HG03066 (cell line): ENCODE results near the gene MYL4.
"Not testable (repeated sequence)": the region's sequence is repeated elsewhere in the genome, so short reads cannot be mapped to it uniquely, and the experiment has no call there.

Experiments
- ATAC-seq: cut with Tn5 transposase; IDR thresholded peaks from one replicate; pipeline ENCODE4 v1.9.1; 2021; ENCODE audit warnings: low read depth; ENCODE audit not compliant: unreplicated experiment

The MYL4 gene

DNA sequence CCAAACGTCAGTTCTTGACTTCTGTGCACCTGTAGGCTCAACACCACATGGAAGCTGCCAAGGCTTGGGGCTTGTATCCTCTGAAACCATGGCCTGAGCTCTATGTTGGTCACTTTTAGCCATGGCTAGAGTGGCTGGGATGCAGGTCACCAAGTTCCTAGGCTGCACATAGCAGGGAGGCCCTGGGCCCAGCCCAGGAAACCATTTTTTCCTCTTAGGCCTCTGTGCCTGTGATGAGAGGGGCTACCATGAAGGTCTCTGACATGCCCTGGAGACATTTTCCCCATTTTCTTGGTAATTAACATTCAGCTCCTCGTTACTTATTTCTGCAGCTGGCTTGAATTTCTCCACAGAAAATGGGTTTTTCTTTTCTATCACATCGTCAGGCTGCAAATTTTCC lies 59.8 kb downstream of the MYL4 start:
- not testable (repeated sequence) for ATAC-seq

DNA sequence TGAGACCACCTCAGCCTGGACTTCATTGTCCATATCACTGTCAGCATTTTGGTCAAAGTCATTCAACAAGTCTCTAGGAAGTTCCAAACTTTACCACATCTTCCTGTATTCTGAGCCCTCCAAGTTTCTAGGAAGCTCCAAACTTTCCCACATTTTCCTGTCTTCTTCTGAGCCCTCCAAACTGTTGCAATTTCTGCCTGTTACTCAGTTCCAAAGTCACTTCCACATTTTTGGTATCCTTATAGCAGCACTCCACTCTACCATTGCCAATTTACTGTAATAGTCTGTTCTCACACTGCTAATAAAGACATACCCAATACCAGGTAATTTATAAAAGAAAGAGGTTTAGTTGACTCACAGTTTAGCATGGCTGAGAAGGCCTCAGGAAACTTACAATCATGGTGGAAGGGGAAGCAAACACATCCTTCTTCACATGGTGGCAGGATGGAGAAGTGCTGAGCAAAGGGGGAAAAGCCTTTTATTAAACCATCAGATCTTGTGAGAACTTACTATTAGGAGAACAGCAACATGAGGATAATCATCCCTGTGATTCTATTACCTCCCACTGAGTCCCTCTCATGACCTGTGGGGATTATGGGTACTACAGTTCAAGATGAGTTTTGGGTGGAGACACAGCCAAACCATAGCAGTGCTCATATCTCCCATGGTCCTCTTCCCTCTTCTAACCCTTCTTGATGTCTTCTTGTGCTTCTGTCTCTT lies 60.6 kb downstream of the MYL4 start:
- not testable (repeated sequence) for ATAC-seq

DNA sequence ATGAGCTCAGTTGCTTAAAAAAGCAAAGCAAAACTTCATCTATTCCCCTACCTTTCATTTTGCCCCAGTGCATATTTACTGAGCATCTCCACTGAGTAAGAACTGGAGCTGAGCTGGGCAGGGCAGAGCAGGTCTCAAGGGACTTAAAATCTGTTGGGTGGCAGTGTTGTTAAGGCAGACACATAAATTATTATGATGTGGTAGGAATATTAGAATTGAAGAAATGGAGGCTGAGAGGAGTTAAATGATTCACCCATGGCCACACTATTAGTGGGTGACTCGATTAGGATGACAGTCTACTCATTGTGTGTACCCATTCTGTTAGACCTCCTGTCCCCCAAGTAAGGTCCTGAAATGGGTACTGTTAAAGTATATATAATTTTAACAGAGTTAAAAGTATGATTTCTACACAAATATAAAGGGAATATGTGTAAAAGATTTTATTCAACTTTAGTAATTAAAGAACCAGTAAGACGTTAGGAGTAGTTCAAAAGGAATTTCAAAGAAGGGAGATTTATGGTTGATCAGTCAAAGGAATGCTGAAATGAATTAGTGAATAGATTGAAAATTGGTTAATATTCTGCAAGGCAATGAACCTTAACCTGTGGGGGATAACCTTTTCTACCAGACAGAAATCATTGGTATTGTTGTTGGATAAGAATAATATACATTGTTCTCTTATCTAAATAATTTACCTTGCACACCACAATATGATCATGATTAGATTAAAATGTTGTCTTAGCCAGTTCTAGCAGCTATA lies 62.0 kb downstream of the MYL4 start:
- no peak for ATAC-seq

DNA sequence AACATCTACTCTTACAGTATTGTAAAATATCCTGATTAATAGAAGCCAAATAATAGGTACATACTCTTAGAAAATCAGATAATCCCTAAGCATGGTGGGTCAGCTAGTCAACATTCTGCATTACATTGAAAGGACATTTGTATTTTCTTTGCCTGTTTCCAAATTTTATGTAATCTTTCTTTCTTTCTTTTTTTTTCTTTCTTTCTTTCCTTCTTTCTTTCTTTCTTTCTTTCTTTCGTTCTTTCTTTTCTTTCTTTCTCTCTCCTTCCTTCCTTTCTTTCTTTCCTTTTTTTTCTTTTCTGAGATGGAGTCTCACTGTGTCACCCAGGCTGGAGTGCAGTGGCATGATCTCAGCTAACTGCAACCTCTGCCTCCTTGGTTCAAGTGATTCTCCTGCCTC lies 63.3 kb downstream of the MYL4 start:
- ATAC-seq: no peak

DNA sequence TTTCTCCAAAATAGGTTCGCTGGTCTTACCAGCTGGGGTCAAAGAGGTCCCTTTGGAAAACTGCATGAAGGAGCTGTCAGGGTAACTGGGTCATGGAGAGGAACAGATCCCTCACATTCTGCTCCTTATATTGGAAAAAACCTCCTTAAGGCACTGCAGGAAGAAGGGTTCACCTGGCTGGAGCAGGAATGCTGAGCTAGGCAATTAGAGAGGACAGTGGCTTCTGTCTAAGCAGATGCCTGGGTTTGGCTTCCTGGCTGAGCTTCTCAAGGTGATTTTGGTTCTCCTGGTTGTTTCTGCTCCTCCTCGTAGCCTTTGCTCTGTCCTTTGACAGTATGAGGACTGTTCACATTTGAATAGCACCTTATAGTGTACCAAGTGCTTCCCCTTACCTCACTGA lies 64.1 kb downstream of the MYL4 start:
- ATAC-seq: no peak
